HG03520 (cell line): ENCODE results near the gene JHY.

ENCODE experiments used
- ATAC-seq: cut with Tn5 transposase; IDR thresholded peaks from one replicate; pipeline ENCODE4 v1.9.1; 2021; ENCODE audit warnings: mild to moderate bottlenecking, moderate library complexity; ENCODE audit not compliant: unreplicated experiment

JHY gene

DNA sequence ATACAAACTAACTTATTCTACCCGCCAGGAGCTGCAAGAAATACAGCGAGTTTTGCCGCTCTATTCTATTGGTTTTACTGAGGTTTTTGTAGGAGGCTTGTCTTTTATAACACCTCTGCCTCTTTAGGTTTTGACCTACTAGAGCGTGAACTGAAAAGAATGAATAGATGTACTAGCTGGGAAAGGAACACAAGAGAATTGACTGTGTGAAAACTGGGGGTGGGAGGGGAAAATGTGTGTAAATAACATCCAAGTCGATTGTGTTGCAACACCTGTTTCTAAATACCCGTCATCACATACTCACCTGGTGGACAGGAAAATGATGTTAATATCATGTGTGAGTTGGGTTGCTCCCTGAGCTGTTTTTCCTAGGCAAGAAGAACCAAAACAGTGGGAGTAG, 12.9 kb upstream of the JHY start:
- ATAC-seq: no peak

DNA sequence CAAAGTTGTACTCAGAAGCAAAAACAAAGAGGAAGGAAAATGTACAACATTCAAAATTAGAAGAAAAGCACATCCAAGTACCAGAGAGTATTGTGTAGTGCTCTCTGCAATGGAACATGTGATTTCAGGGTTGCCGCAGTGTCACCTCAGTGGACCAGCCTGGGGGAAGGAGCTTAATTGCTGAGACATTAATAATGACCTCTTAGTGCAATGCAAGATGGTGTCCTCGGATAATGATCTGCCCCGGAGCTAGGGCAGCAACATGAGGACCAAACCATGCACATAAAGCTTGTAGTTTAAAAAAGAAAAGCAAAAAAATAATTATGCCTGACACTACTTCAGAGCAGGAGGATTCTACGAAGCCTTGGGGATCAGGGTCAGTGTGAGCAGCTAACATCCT, 11.3 kb upstream of the JHY start:
- ATAC-seq: no peak

DNA sequence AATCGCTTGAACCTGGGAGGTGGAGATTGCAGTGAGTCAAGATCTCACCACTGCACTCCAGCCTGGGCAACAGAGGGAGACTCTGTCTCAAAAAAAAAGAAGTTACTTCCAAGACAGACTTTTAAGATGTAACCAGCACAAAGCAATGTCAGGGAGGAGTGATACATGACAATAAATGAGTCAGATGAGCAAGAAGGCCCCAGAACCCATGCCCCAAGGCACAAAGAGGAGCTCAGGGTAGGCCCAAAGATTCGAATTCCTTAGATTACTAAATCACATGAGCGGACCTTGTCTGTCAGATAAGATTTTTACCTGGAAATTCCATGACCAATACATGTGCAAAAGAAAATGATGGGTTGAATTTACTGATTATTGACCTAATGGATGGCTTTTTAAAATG, 10.5 kb upstream of the JHY start:
- ATAC-seq: no peak

GRCh38 chr11:122874991-122875390, 7.6 kb upstream of the JHY start:
- peak; percentile 83 for ATAC-seq

GRCh38 chr11:122877732-122878131, 4.8 kb upstream of the JHY start:
- ATAC-seq: no peak

GRCh38 chr11:122879785-122880184, 2.8 kb upstream of the JHY start:
- ATAC-seq: no peak

DNA sequence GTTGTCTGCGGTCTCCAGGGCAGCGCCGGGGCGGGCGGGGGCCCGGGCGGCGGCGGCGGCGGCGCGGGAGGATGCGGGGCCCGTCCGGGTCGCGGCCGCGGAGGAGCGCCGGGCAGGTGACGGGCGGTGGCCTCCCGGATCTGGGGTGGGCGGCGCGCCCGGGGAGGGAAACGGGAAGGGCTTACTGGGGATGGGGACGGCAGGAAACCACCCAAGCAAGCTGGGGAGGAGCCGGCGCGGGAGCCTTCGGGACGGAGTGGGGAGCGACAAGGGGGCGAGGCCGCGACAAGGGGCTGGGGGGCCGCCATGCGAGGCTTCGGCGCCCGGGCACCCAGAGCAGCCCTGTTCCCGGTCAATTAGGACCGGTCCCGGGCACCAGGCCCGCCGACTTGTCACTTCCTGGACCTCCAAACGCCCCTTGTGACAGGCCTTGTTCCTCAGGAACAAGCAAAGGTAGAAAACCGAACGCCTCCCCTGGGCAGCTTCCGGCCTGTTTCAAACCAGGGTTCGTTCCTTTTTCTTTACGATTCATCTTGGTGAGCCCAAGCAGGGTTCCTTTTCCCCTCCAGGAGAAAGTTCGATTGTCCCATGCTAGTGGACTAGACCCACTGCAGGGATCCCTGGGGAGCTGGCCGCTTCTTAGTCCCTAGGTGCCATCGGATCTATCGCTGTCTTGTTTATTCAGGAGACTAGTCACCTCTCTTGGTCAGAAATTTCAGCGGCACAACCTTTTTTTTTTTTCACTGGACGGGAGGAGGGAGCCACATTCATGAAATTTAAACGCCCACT, 492 bp downstream of the JHY start:
- ATAC-seq: peak; percentile 64

GRCh38 chr11:122883646-122883979, 1.1 kb downstream of the JHY start:
- ATAC-seq: no peak

- no peak for ATAC-seq
Measured at GRCh38 chr11:122888162-122888561, 5.6 kb downstream of the JHY start.

GRCh38 chr11:122893131-122893530, 10.6 kb downstream of the JHY start:
- no peak for ATAC-seq

DNA sequence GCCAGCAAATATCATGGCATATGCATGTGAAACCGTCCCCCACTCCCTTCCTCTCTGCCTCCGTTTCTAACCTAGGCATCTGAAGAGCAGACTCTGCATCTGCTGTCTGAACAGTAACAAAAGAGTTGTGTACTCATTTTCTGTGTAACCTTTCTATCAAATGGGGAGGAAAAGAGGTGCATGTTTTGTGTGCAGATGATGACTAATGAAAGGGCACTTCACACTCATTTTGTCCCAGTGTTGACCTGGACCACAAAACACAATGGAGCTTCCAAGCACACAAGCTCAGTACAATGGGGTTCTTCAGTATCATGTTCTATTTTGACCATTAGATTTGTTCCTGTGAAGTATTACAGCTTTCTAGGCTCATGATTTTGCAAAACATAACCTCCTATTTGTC, 13.0 kb downstream of the JHY start:
- ATAC-seq: no peak

DNA sequence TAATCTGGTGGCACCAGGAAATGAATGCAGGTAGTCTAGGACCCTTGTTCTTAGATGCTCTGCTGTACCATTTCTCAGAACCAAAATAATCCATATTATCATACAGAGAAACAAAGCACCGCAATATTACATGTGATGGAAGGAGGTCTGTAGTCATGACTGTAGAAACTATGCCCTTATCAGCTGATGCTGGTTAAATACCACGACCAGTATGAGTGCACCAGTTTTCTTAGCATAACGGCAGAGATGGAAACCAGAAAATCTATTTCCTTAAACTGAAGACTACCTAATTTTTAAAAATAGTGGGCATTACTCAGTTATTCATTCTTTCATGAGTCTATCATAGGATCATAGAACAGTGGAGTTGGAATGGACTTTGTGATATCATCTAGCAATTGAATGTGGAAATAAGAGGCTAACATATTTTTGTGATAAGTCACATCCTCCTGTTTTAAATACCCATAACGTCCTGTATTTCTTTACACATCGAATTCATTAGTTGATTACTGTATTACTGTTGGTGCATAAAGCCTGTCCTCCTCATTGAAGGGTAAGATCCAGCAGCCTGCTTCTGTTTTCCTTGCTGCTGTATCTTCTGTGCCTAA, 15.1 kb downstream of the JHY start:
- no peak for ATAC-seq

GRCh38 chr11:122898799-122899198, 16.2 kb downstream of the JHY start:
- no peak for ATAC-seq

DNA sequence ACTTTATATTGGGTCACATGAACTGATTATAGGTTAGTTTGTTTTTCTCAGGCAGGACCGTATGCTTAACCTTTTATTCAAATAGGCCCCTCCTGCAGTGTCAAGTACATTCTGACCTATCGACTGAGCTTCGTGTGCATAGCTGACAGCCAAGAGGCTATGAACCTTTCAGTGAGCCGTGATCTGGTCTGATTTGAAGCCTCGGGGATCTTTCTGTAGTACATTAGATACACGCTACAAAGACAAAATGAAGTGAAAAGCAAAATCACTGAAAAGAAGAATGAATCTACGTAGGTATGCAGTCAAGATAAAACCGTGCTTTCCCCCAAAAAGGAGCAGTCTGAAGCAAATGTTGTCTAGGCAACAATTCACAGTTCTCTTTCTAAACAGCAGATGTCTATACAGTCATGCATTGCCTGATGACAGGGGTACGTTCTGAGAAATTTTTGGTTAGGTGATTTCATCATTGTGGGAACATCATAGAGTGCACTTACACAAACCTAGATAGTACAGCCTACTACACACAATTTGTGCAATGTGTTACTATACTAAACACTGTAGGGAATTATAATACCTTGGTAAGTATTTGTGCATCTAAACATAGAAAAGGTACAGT, 18.1 kb downstream of the JHY start:
- no peak for ATAC-seq

- ATAC-seq: no peak
Measured at GRCh38 chr11:122902951-122903350, 20.4 kb downstream of the JHY start.

- ATAC-seq: no peak
Measured at GRCh38 chr11:122910775-122911174, 28.2 kb downstream of the JHY start.

- no peak for ATAC-seq
Measured at GRCh38 chr11:122917311-122917710, 34.8 kb downstream of the JHY start.

- no peak for ATAC-seq
Measured at GRCh38 chr11:122918734-122919133, 36.2 kb downstream of the JHY start.

DNA sequence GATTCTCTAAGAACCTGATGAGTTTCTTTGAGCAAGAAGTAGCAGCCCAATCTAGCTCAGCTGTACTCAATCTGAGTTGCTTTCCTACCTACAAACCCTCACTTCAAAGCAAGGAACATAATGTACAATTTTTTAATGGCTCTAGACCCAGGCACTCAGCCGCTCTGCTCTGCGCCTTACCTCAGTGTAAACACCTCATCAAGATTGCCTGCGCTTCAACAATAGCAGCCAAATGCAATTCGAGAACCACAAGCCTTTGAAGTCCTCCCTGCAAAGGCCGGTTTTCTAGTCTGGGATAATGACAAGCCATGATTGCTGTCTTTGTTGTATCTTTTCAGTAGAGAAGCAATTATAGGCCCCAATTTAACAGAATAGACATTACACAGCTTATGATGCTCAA, 38.0 kb downstream of the JHY start:
- ATAC-seq: no peak

DNA sequence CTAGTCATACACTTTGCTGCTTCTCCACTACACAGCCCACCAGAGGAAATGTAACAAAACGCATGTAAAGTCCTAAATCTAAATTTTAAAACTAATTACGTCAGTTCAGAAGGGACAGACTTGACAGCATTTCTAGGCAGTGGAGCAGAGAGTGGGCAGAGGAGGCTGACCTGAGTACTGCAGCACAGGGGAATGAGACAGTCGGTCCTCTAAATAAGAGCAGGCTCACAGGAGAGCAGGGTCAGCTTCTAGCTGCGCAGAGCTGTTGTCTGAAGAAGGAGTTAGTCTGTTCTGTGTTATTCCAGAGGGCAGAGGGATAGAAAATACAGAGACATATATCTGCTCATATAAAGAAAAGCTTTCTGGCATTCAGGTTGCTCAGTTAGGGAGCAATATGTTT, 40.3 kb downstream of the JHY start:
- no peak for ATAC-seq

GRCh38 chr11:122923302-122923701, 40.7 kb downstream of the JHY start:
- ATAC-seq: no peak

GRCh38 chr11:122931510-122931909, 49.0 kb downstream of the JHY start:
- no peak for ATAC-seq
